ENCODE data around the gene MUC5B. TPM values are rescaled to one million over a fixed set of nuclear protein-coding genes. Genes with fewer than 3 reads are reported as not detected.

MUC5B gene
- total RNA-seq, 1 experiment from 2014 or later = not detected

- no peak for DNase-seq (ENCODE audit: low spot score)
- no peak for TF ChIP-seq EZH2 (IDR thresholded peaks at IDR 0.05; ENCODE audit: borderline replicate concordance, low read depth, low read length, poor library complexity, severe bottlenecking)
- Histone ChIP-seq H3K27ac (ENCODE audit: low read depth, low read length, poor library complexity, severe bottlenecking) (no peak overlapping the region), H3K4me1 (ENCODE audit: insufficient read depth, low read length, poor library complexity, severe bottlenecking) (no peaks in the 10 kb centered on the region), H3K36me3 (ENCODE audit: insufficient read depth, low read length, poor library complexity, severe bottlenecking) (no peaks in the 10 kb centered on the region), H3K27me3 (replicated peaks; ENCODE audit: insufficient read depth, low read depth, low read length, poor library complexity) (no peaks in the 10 kb centered on the region), H3K9me3 (ENCODE audit: low read depth, low read length, poor library complexity, severe bottlenecking) (no peaks in the 10 kb centered on the region), H3K4me3 (ENCODE audit: low read depth, low read length, poor library complexity, severe bottlenecking) (no peak overlapping the region)
- ChIA-PET POLR2A (ENCODE audit: low non-redundant PET) (no interaction called here), CTCF (no interaction called here)
- intact Hi-C loops (cut with micrococcal nuclease; ENCODE audit: unreplicated experiment) = no loop called here
- no TSS peak for BruUV-seq (replicated peaks)
Measured at GRCh38 chr11:1287928-1288327, 65.1 kb downstream of the MUC5B start.

DNA sequence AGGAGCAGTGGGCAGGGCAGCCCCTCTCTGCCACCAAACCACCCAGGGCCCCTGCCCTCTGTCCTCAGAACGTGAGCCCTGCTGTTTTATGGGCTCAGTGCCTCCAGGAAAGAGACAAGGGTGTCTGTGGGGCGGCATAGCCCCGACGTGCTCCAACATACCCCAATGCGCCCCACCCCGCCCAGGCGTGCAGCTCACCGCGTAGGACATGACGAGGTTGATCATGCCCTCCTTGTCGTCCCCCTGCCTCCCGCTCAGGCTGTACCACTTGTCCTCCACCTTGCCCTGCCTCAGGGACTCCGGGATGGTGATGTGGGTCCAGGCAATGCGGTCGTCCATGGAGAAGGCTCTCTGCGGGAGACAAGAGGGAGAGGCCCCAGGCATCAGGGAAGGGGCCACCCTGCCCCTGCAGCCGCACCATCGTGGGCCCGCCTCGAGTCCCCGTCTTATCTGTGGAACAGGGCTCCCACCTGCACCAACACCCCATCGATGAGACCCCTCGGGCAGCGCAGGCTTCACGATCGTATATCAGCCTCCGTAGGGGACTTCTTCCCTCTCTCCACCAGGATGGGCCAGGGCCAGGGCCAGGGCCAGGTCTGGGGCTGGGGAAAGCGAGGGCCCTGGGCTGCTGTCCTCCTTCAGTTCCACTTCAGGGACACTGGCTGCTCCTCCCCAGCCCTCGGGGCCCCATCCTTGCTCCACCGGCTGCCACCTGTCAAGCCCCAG, 65.7 kb downstream of the MUC5B start:
- no peak overlapping the region for H3K4me3 ChIP-seq (ENCODE audit: low read depth, low read length, poor library complexity, severe bottlenecking)
- H3K9me3 ChIP-seq (ENCODE audit: low read depth, low read length, poor library complexity, severe bottlenecking) = no peaks in the 10 kb centered on the region
- ChIA-PET CTCF (no interaction called here), POLR2A (ENCODE audit: low non-redundant PET) (no interaction called here)
- H3K4me1 ChIP-seq (ENCODE audit: insufficient read depth, low read length, poor library complexity, severe bottlenecking) = no peaks in the 10 kb centered on the region
- no peaks in the 10 kb centered on the region for H3K36me3 ChIP-seq (ENCODE audit: insufficient read depth, low read length, poor library complexity, severe bottlenecking)
- DNase-seq (ENCODE audit: low spot score) = no peak
- H3K27ac ChIP-seq (ENCODE audit: low read depth, low read length, poor library complexity, severe bottlenecking) = no peak overlapping the region
- no TSS peak for BruUV-seq (replicated peaks)
- no peaks in the 10 kb centered on the region for H3K27me3 ChIP-seq (replicated peaks; ENCODE audit: insufficient read depth, low read depth, low read length, poor library complexity)
- no peak for TF ChIP-seq EZH2 (IDR thresholded peaks at IDR 0.05; ENCODE audit: borderline replicate concordance, low read depth, low read length, poor library complexity, severe bottlenecking)
- TF ChIP-seq, protein P1, sequence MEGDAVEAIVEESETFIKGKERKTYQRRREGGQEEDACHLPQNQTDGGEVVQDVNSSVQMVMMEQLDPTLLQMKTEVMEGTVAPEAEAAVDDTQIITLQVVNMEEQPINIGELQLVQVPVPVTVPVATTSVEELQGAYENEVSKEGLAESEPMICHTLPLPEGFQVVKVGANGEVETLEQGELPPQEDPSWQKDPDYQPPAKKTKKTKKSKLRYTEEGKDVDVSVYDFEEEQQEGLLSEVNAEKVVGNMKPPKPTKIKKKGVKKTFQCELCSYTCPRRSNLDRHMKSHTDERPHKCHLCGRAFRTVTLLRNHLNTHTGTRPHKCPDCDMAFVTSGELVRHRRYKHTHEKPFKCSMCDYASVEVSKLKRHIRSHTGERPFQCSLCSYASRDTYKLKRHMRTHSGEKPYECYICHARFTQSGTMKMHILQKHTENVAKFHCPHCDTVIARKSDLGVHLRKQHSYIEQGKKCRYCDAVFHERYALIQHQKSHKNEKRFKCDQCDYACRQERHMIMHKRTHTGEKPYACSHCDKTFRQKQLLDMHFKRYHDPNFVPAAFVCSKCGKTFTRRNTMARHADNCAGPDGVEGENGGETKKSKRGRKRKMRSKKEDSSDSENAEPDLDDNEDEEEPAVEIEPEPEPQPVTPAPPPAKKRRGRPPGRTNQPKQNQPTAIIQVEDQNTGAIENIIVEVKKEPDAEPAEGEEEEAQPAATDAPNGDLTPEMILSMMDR (conservative IDR thresholded peaks at IDR 0.05; ENCODE audit: low read depth, low read length) = no peak
- intact Hi-C loops (cut with micrococcal nuclease; ENCODE audit: unreplicated experiment) = no loop called here

- no peak for DNase-seq (ENCODE audit: low spot score)
- intact Hi-C loops (cut with micrococcal nuclease; ENCODE audit: unreplicated experiment) = no loop called here
- CTCF ChIA-PET = no interaction called here
Measured at GRCh38 chr11:1289211-1289935, 66.5 kb downstream of the MUC5B start.

More at GRCh38 chr11:1289211-1289935, 66.5 kb downstream of the MUC5B start:
- H3K4me1 ChIP-seq (ENCODE audit: insufficient read depth, low read length, poor library complexity, severe bottlenecking) = no peaks in the 10 kb centered on the region
- no TSS peak for BruUV-seq (replicated peaks)
- H3K27me3 ChIP-seq (replicated peaks; ENCODE audit: insufficient read depth, low read depth, low read length, poor library complexity) = no peaks in the 10 kb centered on the region
- H3K4me3 ChIP-seq (ENCODE audit: low read depth, low read length, poor library complexity, severe bottlenecking) = no peak overlapping the region
- H3K36me3 ChIP-seq (ENCODE audit: insufficient read depth, low read length, poor library complexity, severe bottlenecking) = no peaks in the 10 kb centered on the region
- TF ChIP-seq, protein P1 (conservative IDR thresholded peaks at IDR 0.05; ENCODE audit: low read depth, low read length) = no peak
- TF ChIP-seq EZH2 (IDR thresholded peaks at IDR 0.05; ENCODE audit: borderline replicate concordance, low read depth, low read length, poor library complexity, severe bottlenecking) = no peak
- no peak overlapping the region for H3K27ac ChIP-seq (ENCODE audit: low read depth, low read length, poor library complexity, severe bottlenecking)
- POLR2A ChIA-PET (ENCODE audit: low non-redundant PET) = no interaction called here
- H3K9me3 ChIP-seq (ENCODE audit: low read depth, low read length, poor library complexity, severe bottlenecking) = no peaks in the 10 kb centered on the region
